Thoracic aorta (tissue), 2 donors: ENCODE data around the gene NACC1. TPM values are rescaled to one million over a fixed set of nuclear protein-coding genes. Genes with fewer than 3 reads are reported as not detected.
A peak's percentile ranks its signal among the peaks of the same experiment; 100 is the strongest.

Source experiments
- ATAC-seq: fragments of 150-250 bp; one replicate; pipeline ENCODE4 v1.8.0; 2017; ENCODE audit warnings: low read depth; ENCODE audit not compliant: insufficient number of reproducible peaks, low FRiP score
- DNase-seq: peaks from one replicate; pipeline ENCODE4 v3.0.0-alpha.2; 2020; ENCODE audit warnings: low spot score
- H3K27ac ChIP-seq, 2 donors: fragments of 200-600 bp; sonication (generic); 1 replicate in 1 of 2; 2 replicates in 1 of 2; pipeline ENCODE4 v1.5.1; 2016; ENCODE audit warnings: mild to moderate bottlenecking in 2 of 2, moderate library complexity in 2 of 2
- H3K27me3 ChIP-seq: fragments of 200-600 bp; sonication (generic); replicated peaks from 2 replicates; pipeline ENCODE4 v1.6.0; 2016; ENCODE audit warnings: mild to moderate bottlenecking; ENCODE audit not compliant: insufficient read depth
- H3K36me3 ChIP-seq: fragments of 200-600 bp; sonication (generic); one replicate; pipeline ENCODE4 v1.5.1; 2016
- H3K4me1 ChIP-seq, 2 donors: fragments of 200-600 bp; sonication (generic); 1 replicate in 1 of 2; 2 replicates in 1 of 2; pipeline versions ENCODE4 v1.5.1 to v1.6.0; 2016; ENCODE audit warnings: low read depth in 2 of 2, mild to moderate bottlenecking in 1 of 2; ENCODE audit not compliant: control insufficient read depth in 1 of 2
- H3K4me3 ChIP-seq: fragments of 200-600 bp; sonication (generic); 2 replicates; pipeline ENCODE4 v1.5.1; 2016; ENCODE audit warnings: mild to moderate bottlenecking
- H3K9me3 ChIP-seq: fragments of 200-600 bp; sonication (generic); 2 replicates; pipeline ENCODE4 v1.5.1; 2016
- total RNA-seq, 2 donors: library from RNA; depleted of rRNA; stranded (reverse); fragments of >200 nt; gene quantifications; one replicate each; pipeline versions ENCODE4 v1.1.0 to v1.2.3, GENCODE V29; 2016
- TF ChIP-seq, protein P1 (sequence below): fragments of 200-600 bp; sonication (generic); IDR thresholded peaks from one replicate; pipeline ENCODE4 v1.5.1; 2019; ENCODE audit warnings: antibody characterized with exemption

NACC1 gene
- total RNA-seq, 2 donors from 2014 or later = 27.2 to 28.8 TPM

DNA sequence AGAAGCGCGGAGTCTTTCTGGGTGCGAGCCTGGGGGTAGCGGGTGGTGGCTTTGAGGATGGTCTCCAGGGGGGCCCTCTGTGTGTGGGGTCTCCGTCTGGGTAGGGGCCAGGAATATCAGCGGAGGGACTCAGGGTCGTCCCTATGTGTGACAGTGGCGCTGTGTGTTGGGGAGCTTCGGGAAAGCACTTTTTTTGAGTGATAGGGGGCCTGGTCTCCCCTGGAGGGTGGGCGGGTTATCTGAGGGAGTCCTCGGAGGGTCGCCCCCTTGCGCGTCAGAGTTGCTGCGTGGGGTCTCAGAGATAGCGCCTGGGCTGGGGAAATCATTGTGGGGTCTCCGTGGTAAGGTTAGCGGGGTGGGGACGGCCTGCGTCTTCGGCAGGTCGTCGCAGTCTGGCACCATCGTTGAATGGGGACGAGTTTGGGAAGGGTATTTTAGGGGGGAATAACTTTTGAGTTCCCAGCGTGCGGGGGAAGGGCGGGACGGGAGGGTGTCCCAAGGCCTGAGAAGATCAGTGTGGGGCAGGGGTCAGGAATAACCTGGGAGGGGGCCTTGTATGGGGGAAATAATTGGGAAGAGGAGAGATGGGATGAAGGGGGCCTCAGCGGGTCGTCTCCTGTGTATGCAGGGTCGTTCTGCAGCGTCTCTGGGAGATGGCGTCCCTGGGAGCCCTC, 33.0 kb downstream of the NACC1 start:
- Histone ChIP-seq H3K4me1 (peaks cover 16 to 31% of the 10 kb centered on the region in 2 donors), H3K4me3 (peak overlapping the region; percentile 100), H3K9me3 (no peaks in the 10 kb centered on the region), H3K36me3 (no peaks in the 10 kb centered on the region), H3K27me3 (no peaks in the 10 kb centered on the region), H3K27ac (peak overlapping the region; percentile 100)
- DNase-seq (no peak), ATAC-seq (no peak)
- TF ChIP-seq, protein P1, sequence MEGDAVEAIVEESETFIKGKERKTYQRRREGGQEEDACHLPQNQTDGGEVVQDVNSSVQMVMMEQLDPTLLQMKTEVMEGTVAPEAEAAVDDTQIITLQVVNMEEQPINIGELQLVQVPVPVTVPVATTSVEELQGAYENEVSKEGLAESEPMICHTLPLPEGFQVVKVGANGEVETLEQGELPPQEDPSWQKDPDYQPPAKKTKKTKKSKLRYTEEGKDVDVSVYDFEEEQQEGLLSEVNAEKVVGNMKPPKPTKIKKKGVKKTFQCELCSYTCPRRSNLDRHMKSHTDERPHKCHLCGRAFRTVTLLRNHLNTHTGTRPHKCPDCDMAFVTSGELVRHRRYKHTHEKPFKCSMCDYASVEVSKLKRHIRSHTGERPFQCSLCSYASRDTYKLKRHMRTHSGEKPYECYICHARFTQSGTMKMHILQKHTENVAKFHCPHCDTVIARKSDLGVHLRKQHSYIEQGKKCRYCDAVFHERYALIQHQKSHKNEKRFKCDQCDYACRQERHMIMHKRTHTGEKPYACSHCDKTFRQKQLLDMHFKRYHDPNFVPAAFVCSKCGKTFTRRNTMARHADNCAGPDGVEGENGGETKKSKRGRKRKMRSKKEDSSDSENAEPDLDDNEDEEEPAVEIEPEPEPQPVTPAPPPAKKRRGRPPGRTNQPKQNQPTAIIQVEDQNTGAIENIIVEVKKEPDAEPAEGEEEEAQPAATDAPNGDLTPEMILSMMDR = no peak

DNA sequence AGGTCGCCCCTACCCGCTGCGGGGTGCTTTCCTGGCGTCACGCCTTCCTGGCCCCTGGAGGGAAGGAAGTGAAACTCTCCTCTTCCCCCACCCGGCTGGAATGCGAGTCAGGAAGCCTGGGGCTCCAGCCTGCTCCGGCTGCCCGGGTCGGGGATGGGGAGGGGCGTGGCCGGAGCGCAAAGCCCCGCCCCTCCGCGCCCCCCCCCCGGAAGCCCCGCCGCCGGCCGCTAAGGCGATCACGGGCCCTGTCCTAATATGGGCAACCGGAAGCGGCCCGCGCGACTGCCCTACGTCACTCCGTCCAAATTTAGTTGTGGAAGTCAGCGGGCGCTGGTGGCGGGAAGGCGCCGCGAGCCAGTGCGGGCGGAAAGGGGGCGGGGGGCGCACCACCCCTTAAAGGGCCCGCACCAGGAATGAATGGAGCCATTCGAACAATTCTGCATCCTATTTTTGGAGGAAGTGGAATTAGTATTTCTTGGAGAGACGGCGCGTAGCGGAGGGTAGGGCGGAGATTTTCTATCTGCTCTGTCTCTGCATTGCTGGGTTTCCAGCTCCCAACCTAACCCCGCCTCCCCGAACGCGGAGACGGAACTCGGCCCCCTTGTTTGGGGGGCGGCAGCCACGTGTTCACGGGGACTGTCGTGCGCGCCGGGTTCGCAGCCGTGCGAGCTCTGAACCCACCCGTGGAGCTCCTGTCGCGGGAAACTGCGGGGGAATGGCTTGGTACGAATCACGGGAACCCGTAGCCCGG, 33.7 kb downstream of the NACC1 start:
- Histone ChIP-seq H3K27me3 (no peaks in the 10 kb centered on the region), H3K36me3 (no peaks in the 10 kb centered on the region), H3K27ac (peak overlapping the region; percentile 100), H3K4me3 (peak overlapping the region; percentile 100), H3K9me3 (no peaks in the 10 kb centered on the region), H3K4me1 (peaks cover 20 to 36% of the 10 kb centered on the region in 2 donors)
- TF ChIP-seq, protein P1 = peak; percentile 15
- peak; percentile 51 for ATAC-seq
- DNase-seq = peak; percentile 89

DNA sequence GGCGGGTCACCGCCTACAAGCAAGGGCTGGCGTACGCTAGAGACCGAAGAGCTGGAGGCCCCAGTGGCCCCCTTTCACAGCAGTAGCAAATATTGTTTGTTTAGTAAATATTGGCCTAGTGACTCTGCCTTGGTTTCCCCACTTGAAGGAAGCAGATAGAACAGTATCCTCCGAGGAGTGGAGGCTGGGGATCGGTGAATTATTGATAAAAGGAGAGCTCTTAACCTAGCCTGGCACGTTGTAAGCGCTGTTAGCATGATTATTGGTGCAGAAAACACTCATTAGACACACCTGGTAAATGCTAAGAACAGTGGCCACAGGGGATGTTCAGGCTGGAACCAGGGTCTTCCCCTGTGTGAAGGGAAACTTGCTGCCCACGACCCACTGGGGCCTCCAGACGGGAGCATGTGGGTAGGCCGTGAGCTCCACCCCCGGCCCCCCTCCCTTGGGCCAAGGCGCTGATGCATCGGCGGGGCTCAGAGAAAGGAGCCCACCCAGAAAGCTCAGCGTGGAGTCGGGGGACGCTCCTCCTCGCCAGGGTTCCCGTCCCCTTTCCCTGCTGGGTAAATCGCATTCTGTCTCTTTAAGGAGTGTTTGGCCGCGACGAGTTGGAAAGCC, 34.4 kb downstream of the NACC1 start:
- no peaks in the 10 kb centered on the region for H3K36me3 ChIP-seq
- no peaks in the 10 kb centered on the region for H3K9me3 ChIP-seq
- peaks cover 16 to 36% of the 10 kb centered on the region in 2 donors for H3K4me1 ChIP-seq
- no peaks in the 10 kb centered on the region for H3K27me3 ChIP-seq
- DNase-seq (no peak), ATAC-seq (no peak)
- peak overlapping the region; percentile 99 to 100 for H3K27ac ChIP-seq
- TF ChIP-seq, protein P1 = no peak
- H3K4me3 ChIP-seq = peak overlapping the region; percentile 100

DNA sequence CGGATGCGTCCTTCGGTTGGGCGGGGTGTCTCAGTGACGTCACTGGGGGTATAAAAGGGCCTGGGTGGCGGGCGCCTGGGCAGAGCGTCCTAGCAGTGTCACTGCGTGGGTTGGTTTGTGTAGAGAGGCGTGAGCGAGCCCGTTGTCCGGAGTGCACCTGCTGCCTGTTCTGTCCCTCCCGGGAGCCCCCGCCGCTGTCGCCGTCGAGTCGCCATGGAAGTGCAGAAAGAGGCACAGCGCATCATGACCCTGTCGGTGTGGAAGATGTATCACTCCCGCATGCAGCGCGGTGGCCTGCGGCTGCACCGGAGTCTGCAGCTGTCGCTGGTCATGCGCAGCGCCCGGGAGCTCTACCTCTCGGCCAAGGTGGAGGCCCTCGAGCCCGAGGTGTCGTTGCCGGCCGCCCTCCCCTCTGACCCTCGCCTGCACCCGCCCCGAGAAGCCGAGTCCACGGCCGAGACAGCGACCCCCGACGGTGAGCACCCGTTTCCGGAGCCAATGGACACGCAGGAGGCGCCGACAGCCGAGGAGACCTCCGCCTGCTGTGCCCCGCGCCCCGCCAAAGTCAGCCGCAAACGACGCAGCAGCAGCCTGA, 35.0 kb downstream of the NACC1 start:
- ATAC-seq (peak; percentile 11), DNase-seq (peak; percentile 87)
- TF ChIP-seq, protein P1 = no peak
- H3K4me3 ChIP-seq = peak overlapping the region; percentile 100
- H3K4me1 ChIP-seq = peaks cover 13 to 32% of the 10 kb centered on the region in 2 donors
- no peaks in the 10 kb centered on the region for H3K27me3 ChIP-seq
- H3K27ac ChIP-seq = peak overlapping the region; percentile 99 to 100
- H3K36me3 ChIP-seq = no peaks in the 10 kb centered on the region
- no peaks in the 10 kb centered on the region for H3K9me3 ChIP-seq
